NK-92 (cell line): ENCODE data around the gene POLN.
"Not testable (repeated sequence)": the region's sequence is repeated elsewhere in the genome, so short reads cannot be mapped to it uniquely, and the experiment has no call there.

Experiments used
- DNase-seq: peaks from one replicate; lab custom pipeline; 2025; ENCODE audit not compliant: unreplicated experiment; lab: John Stamatoyannopoulos, UW

The POLN gene

GRCh38 chr4:2172161-2172560 is 69.8 kb downstream of the POLN start:
- DNase-seq = no peak

DNA sequence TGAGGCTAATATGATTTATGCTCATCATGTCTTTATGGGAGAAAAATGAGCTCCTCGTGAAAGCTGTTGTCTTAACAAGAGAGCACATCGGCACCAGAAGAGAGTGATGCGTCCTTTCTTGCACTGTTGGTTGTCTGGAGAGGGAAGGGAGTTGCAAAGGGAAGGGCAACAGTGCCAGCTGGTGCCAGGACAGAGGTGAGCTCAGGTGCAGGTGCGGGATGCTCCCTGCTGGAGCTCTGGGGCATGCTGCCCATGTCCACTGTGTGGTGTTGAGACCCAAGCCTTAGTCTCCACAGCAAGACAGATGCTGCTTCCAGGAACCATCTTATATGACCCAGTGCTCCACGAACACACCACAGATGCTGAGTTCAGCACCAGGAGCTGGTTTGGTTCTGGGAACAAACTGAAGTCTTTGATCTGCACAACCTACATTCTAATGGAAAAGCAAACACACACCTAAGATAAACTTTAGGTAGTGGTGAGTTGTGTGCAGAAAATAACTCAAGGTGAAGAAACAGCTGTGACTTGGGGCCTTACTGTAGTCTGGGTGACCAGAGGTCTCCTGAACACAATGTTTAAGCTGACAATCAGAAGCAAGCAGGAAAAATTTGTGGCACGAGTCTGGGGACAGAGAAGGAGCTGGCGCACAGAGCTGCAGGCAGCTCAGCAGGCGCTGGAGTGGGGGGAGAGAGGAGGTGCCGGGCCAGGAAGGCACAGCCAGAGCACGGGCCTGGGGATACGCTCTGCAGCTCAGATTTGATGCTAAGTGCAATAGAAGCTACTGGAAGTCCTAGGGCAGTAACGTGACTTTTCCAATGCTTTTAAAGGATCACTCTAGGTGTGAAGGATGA is 73.2 kb downstream of the POLN start:
- no peak for DNase-seq

DNA sequence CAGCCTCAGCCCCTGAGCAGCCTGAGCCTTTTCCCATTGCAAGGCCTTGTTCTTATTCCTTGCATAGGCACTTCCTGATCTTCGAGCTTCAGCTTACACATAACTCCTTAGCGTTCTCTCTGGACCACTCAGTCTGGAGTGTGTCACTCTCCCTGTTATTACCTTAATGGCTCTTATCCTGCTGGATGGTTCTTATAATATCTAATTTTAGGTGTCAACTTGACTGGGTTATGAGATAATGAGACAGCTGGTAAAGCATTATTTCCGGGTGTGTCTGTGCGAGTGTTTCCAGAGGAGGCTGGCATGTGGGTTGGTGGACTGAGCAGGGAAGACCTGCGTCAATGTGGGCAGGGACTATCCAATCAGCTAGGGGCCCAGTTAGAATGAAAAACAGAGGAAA is 75.7 kb downstream of the POLN start:
- DNase-seq = no peak

DNA sequence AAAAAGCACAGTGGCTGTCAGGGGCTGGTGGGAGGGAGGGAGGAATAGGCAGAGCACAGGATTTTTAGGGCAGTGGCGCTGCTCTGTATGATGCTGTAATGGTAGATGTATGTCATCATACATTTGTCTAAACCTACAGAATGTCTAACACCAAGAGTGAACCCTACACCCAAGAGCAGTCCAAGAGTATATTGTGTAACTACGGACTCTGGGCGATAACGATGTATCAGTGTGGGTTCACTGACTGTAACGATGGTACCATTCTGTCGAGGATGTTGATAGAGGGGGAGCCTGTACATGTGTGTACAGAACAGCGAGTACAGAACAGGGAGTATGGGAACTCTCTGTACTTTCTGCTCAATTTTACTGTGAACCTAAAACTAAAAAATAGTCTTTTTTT is 76.5 kb downstream of the POLN start:
- DNase-seq = no peak

DNA sequence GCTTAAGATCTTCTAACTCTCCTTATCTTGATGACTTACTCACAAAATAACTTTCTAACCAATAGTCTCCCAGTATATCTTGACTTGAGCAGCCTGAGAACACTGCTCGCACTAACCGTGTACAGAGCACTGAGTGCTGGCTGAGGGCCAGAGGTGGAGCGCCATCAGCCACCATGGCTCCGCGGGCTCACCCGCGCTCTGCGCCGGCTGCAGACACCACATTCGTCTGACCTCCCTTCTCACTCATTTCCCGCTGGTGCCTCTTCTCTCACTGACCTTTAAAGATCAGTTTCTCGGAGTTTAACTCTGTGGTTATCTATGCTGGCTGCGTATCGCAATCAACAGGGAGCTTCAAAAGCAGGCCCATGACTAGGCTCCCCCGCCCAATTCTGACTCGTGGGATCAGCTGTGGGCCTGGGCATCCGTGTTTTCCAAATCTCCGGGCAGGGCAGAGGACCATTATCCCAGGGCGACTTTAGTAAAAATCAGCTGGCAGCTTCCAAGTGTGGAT is 78.6 kb downstream of the POLN start:
- DNase-seq = no peak

GRCh38 chr4:2161092-2161703 is 80.7 kb downstream of the POLN start:
- DNase-seq = not testable (repeated sequence)

DNA sequence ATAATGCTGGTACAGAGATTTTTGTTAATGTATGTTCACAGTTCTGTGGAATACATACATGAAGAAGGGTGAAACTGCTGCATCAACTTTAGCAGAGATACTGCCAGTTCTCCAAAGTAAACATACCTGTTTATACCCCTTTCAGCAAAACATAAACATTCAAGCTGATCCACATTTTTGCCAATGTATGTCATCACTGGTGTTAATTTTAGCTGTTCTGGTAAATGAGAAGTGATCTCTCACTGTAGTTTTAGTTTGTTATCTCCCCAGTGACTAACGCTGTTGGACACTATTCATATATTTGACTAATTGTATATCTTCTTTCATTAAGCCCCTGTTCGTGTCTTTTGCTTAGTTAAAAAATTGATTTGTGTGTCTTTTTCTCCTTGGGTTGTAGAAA is 82.0 kb downstream of the POLN start:
- no peak for DNase-seq

DNA sequence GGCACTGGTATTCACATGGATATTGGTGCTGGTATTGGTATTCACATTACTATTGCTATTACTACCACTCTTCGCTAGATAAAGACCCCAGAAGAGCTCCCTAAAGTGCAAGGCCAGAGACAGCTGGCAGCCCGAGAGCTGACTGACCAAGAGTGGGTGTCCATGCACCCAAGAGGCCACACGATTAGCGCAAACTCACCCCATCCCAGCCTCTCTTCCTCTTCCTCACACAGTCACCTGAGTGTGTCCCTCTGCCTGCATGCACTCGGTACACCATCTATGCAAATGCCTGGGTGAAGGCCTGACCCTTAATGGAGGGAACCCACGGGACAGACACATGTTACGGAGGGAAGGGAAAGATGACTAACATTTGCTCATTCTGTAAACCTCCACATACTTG is 86.7 kb downstream of the POLN start:
- no peak for DNase-seq

GRCh38 chr4:2154215-2154740 is 87.6 kb downstream of the POLN start:
- no peak for DNase-seq

GRCh38 chr4:2151544-2151943 is 90.4 kb downstream of the POLN start:
- DNase-seq = no peak

DNA sequence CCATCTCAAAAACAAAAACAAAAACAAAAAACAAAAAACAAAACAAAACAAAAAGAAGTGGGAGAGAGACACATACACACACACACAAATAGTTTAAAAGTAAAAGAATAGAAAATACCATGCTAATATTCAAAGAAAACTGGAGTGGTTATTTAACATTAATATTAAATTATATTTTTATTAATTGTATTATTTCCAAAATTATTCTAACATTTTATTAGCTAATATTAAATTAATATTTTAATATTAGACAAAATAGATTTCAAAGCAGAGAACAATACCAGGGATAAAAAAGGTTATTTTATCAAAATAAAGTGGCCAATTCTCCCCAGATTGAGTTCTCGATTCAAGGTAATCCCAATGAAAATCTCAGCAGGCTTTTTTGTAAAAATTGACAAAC is 91.8 kb downstream of the POLN start:
- no peak for DNase-seq

GRCh38 chr4:2142630-2143427 is 99.1 kb downstream of the POLN start:
- DNase-seq = no peak

- DNase-seq = no peak
Observed at GRCh38 chr4:2141762-2142451, 100.0 kb downstream of the POLN start.

GRCh38 chr4:2141022-2141761 is 100.7 kb downstream of the POLN start:
- no peak for DNase-seq

DNA sequence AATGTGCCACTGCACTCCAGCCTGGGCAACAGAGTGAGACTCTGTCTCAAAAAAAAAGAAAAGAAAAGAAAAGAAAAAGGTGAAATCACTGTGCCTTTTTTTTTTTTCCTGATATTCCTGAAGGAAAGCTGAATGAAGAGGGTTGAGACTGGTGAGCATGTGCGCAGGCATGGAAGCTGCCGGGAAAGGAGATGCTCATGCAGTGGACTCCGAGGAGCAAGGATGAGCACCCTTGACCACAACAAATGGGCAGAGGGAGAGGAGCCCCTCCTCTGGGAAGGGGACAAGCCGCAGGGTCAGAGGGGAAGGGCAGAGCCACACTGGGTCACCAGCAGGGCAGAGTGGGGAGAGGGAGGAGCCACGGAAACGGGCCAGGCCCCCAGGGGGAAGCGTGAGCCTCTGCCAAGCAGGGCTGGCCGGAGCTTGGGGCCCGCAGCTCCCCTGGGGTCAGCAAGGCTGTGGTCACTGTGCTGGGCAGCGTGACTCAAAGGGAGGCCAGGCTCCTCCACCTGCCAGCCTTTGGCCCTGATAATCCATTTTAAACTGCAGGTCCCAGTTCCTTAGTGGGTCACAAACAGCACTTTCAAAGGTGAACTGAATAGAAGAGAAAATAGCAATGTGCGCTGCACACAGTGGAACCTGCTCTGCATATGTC is 102.9 kb downstream of the POLN start:
- no peak for DNase-seq

DNA sequence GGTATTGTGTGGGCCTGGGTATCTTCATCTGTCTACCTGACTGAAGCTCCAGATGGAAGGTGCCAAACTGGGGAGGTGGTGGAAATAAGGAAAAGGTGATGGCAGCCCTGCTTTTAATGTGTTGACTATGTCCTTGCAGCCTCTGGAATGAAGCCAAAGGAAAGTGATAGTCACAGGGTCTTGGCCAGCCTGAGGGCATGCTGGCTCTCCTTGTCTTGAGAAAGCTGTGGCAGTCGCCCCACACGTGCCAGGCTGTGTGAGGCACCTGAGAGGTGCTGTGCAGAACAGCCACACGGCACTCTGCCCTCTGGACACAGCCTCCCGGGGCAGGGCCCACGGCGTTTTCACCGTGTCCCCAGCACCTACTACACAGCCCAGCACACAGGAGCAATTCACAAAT is 105.2 kb downstream of the POLN start:
- DNase-seq = no peak

DNA sequence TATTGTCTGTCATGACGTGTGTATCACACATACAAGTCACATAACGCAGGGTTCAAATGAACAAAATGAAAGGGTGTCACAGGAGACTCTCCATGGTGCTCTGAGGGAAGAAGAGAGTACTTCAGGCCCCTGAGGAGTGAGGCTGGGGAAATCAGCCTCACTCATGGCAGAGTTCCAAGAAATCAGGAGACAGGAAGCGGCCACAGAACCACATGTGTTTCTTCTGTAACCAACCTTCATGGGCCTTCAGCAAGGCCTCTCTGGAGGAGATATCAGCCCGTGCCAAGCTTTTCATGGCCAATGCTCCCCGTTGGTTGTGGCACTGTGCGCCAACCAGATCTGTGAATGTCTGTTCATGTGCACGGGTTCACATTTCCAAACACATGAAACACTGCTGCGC is 106.8 kb downstream of the POLN start:
- DNase-seq = no peak

DNA sequence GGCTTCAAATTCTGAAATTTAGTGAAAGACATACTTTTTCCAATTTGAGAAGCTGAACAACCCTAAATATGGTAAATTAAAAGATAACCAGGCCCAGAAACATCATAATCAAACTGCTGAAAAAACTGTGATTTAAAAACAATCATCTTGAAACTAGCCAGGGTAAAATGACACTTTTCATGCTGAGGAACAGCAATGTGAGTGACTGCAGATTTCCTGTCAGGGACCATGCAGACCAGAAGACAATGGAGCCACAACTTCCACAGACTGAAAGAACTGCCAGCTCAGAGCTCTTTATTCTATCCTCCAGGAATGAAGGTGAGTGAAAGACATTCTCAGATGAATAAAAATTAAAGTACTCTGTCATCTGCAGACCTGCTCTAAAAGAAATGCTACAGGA is 109.5 kb downstream of the POLN start:
- DNase-seq = no peak

DNA sequence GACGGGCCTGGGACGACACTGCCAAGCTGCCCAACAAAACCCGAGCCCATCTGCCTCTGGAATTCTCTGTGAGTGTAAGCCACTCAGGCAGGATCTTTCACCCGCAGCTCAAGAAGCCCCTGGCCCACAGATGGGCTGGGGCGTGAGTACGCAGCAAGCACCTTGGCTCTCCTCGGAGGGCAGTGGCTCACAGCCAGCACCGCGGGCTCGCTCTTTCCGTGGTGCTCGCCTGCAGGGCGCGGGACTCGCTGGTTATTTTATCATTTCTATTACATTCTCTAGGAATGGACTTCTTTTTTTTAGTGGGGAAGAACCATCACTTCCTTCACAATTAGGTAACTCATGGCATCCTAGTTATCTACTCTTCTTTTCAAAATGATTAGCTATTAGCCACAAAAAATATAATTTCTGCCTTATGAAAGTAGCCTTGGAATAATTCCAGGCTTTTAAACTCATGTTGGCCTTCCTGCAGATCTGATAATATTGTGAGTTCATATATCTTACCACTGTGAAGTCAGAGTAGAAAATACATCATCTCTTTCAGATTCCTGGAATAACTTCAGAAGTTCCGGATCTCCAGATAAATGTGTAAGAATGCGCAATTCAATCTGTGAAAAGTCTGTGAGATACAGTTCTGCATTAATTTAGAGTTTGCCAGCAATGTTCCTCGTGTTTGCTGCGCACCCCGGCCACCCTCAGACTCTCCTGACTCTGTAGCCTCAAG is 114.2 kb downstream of the POLN start:
- DNase-seq = no peak
